HCT116 (cell line): ENCODE measurements around the gene ZMYM2. TPM values are rescaled to one million over a fixed set of nuclear protein-coding genes. Genes with fewer than 3 reads are reported as not detected.

Experiments used
- ATAC-seq: fragments of 200-7000 bp; cut with Tn5 transposase; 2 replicates; pipeline ENCODE4 v1.9.1; 2020; ENCODE audit warnings: mild to moderate bottlenecking, moderate library complexity
- BruUV-seq: library from RNA; stranded (reverse); fragments of 400-500 nt; replicated peaks from 2 replicates; lab custom pipeline; 2021; lab: Mats Ljungman, UMichigan
- CTCF ChIA-PET: fragments of 300-600 bp; sonication (Branson Sonifier 250); formaldehyde crosslinking; loops from one replicate; lab custom pipeline; 2021; ENCODE audit warnings: antibody characterized with exemption; lab: Charles Lee
- POLR2A ChIA-PET: fragments of 300-600, 350-600 bp; sonication (Branson Sonifier 250); formaldehyde crosslinking; loops from one replicate; lab custom pipeline; 2021; ENCODE audit warnings: antibody characterized with exemption; lab: Charles Lee
- RAD21 ChIA-PET, 2 experiments: fragments of 300-600 bp; sonication (Branson Sonifier 250); formaldehyde crosslinking; loops; one replicate each; lab custom pipeline; 2023; ENCODE audit warnings: low total read pairs in 2 of 2; ENCODE audit not compliant: uncharacterized antibody in 2 of 2, unreplicated experiment in 2 of 2, low non-redundant PET in 1 of 2; lab: Charles Lee
- DNase-seq: peaks from one replicate; pipeline ENCODE4 v3.0.0-alpha.2; 2010; ENCODE audit warnings: low read depth, low spot score
- H2AFZ ChIP-seq: fragments of 200-600 bp; shearing (Covaris generic), sonication (generic); 2 replicates; pipeline ENCODE4 v1.6.1; 2017; ENCODE audit warnings: low read depth, mixed run types, mixed read lengths, antibody characterized with exemption, low read length; ENCODE audit not compliant: poor library complexity, severe bottlenecking
- H3K27ac ChIP-seq: 2 replicates; pipeline ENCODE4 v1.5.1; 2012; ENCODE audit warnings: low read depth, low read length
- H3K27me3 ChIP-seq: fragments of 200-600 bp; sonication (generic); 2 replicates; pipeline ENCODE4 v1.6.1; 2016; ENCODE audit warnings: mixed run types, low read length, mixed read lengths; ENCODE audit not compliant: insufficient read depth
- H3K36me3 ChIP-seq, 2 experiments: fragments of 200-500 bp in 1 of 2; fragments of 200-600 bp in 1 of 2; sonication (Bioruptor generic) in 1 of 2; sonication (generic) in 1 of 2; 2 replicates each; pipeline versions ENCODE4 v1.5.1 to v1.6.1; 2014 to 2016; ENCODE audit warnings: low read length in 2 of 2, inconsistent platforms in 1 of 2, mixed read lengths in 1 of 2, mixed run types in 1 of 2; ENCODE audit not compliant: insufficient read depth in 2 of 2, control insufficient read depth in 1 of 2
- H3K4me1 ChIP-seq, 2 experiments: fragments of 200-600 bp in 1 of 2; sonication (generic) in 1 of 2; 2 replicates each; pipeline versions ENCODE4 v1.5.1 to v1.6.1; 2012 to 2017; ENCODE audit warnings: low read length in 2 of 2, inconsistent platforms in 1 of 2, mild to moderate bottlenecking in 1 of 2, mixed read lengths in 1 of 2, mixed run types in 1 of 2, moderate library complexity in 1 of 2; ENCODE audit not compliant: insufficient read depth in 2 of 2, control insufficient read depth in 1 of 2
- H3K4me2 ChIP-seq: fragments of 200-600 bp; sonication (generic); 2 replicates; pipeline ENCODE4 v1.6.1; 2017; ENCODE audit warnings: mixed run types, low read length, mixed read lengths
- H3K4me3 ChIP-seq, 2 experiments: fragments of 200-600 bp in 1 of 2; sonication (generic) in 1 of 2; replicated peaks in 1 of 2; 2 replicates each; pipeline ENCODE4 v1.5.1; 2011 to 2016; ENCODE audit warnings: low read length in 2 of 2, control low read depth in 1 of 2, low read depth in 1 of 2, mild to moderate bottlenecking in 1 of 2, mixed read lengths in 1 of 2, mixed run types in 1 of 2
- H3K79me2 ChIP-seq: fragments of 200-600 bp; sonication (generic); 2 replicates; pipeline ENCODE4 v1.6.1; 2017; ENCODE audit warnings: mild to moderate bottlenecking, mixed run types, low read length, moderate library complexity, mixed read lengths; ENCODE audit not compliant: insufficient read depth
- H3K9ac ChIP-seq: fragments of 200-600 bp; sonication (generic); 2 replicates; pipeline ENCODE4 v1.6.1; 2016; ENCODE audit warnings: low read length, mixed read lengths
- H3K9me2 ChIP-seq: fragments of 200-600 bp; sonication (generic), shearing (Covaris generic); 2 replicates; pipeline ENCODE4 v1.6.1; 2017; ENCODE audit warnings: mixed run types, mild to moderate bottlenecking, moderate library complexity; ENCODE audit not compliant: insufficient read depth
- H3K9me3 ChIP-seq, 2 experiments: fragments of 200-500 bp in 1 of 2; fragments of 200-600 bp in 1 of 2; sonication (Bioruptor generic) in 1 of 2; sonication (generic) in 1 of 2; 2 replicates each; pipeline ENCODE4 v1.6.1; 2014 to 2017; ENCODE audit warnings: low read length in 2 of 2, mixed read lengths in 2 of 2, inconsistent platforms in 1 of 2, low read depth in 1 of 2, mild to moderate bottlenecking in 1 of 2, mixed run types in 1 of 2, moderate library complexity in 1 of 2; ENCODE audit not compliant: control insufficient read depth in 1 of 2, insufficient read depth in 1 of 2
- H4K20me1 ChIP-seq: fragments of 200-600 bp; sonication (generic), shearing (Covaris generic); 2 replicates; pipeline ENCODE4 v1.6.1; 2017; ENCODE audit warnings: mixed run types, mild to moderate bottlenecking, moderate library complexity; ENCODE audit not compliant: insufficient read depth
- CBX3 ChIP-seq: IDR thresholded peaks from 2 replicates; pipeline ENCODE4 v1.6.1; 2012; ENCODE audit warnings: low read depth
- EGR1 ChIP-seq: IDR thresholded peaks from 2 replicates; pipeline ENCODE4 v1.6.1; 2012; ENCODE audit warnings: low read depth
- ELF1 ChIP-seq: IDR thresholded peaks from 2 replicates; pipeline ENCODE4 v1.6.1; 2012; ENCODE audit warnings: low read depth, borderline replicate concordance
- EZH2 ChIP-seq: fragments of 200-600 bp; sonication (generic); IDR thresholded peaks from 2 replicates; pipeline ENCODE4 v1.6.1; 2017; ENCODE audit warnings: antibody characterized with exemption, mixed run types
- EZH2phosphoT487 ChIP-seq: fragments of 200-600 bp; IDR thresholded peaks from 2 replicates; pipeline ENCODE4 v1.6.1; 2018; ENCODE audit warnings: antibody characterized with exemption, borderline replicate concordance
- FOSL1 ChIP-seq: IDR thresholded peaks from 2 replicates; pipeline ENCODE4 v1.6.1; 2012; ENCODE audit warnings: low read depth
- POLR2A ChIP-seq: IDR thresholded peaks from 2 replicates; pipeline ENCODE4 v1.7.0; 2011; ENCODE audit warnings: borderline replicate concordance; ENCODE audit not compliant: insufficient read depth, insufficient read length; ENCODE audit errors: extremely low read depth
- POLR2AphosphoS5 ChIP-seq: IDR thresholded peaks from 2 replicates; pipeline ENCODE4 v1.6.1; 2011; ENCODE audit warnings: mild to moderate bottlenecking, low read depth, low read length, moderate library complexity
- RAD21 ChIP-seq: IDR thresholded peaks from 2 replicates; pipeline ENCODE4 v1.6.1; 2012; ENCODE audit warnings: low read depth, mild to moderate bottlenecking
- SP1 ChIP-seq: IDR thresholded peaks from 2 replicates; pipeline ENCODE4 v1.6.1; 2012; ENCODE audit warnings: low read depth
- SRF ChIP-seq: IDR thresholded peaks from 2 replicates; pipeline ENCODE4 v1.6.1; 2012; ENCODE audit warnings: low read depth
- TCF7L2 ChIP-seq: IDR thresholded peaks from 2 replicates; pipeline ENCODE4 v1.7.0; 2011; ENCODE audit warnings: borderline replicate concordance, inconsistent platforms; ENCODE audit not compliant: insufficient read depth, insufficient read length; ENCODE audit errors: extremely low read depth
- YY1 ChIP-seq: IDR thresholded peaks from 2 replicates; pipeline ENCODE4 v1.6.1; 2011; ENCODE audit warnings: low read length, low read depth, moderate library complexity, mild to moderate bottlenecking; ENCODE audit not compliant: insufficient replicate concordance; ENCODE audit errors: extremely low read depth
- ZFX ChIP-seq: fragments of 450-650 bp; IDR thresholded peaks from 2 replicates; pipeline ENCODE4 v1.6.1; 2017
- ZNF274 ChIP-seq: fragments of 200-500 bp; sonication (Bioruptor generic); IDR thresholded peaks from 2 replicates; pipeline ENCODE4 v1.6.1; 2014; ENCODE audit warnings: mild to moderate bottlenecking, low read depth, low read length, inconsistent platforms
- intact Hi-C: fragments of 100-400 bp; cut with micrococcal nuclease; formaldehyde crosslinking; loops from 2 replicates; pipeline ENCODE4 v1.10.0; 2022
- total RNA-seq: library from RNA; stranded (reverse); gene quantifications from one replicate; pipeline ENCODE4 v1.2.1, GENCODE V29; 2021; ENCODE audit not compliant: unreplicated experiment
- TF ChIP-seq, protein P1 (sequence below): IDR thresholded peaks from 2 replicates; pipeline ENCODE4 v1.6.1; 2012
- TF ChIP-seq, protein P2 (sequence below): IDR thresholded peaks from 2 replicates; pipeline ENCODE4 v1.6.1; 2012

ZMYM2 gene
- total RNA-seq, 1 experiment from 2014 or later = 53.0 TPM

DNA sequence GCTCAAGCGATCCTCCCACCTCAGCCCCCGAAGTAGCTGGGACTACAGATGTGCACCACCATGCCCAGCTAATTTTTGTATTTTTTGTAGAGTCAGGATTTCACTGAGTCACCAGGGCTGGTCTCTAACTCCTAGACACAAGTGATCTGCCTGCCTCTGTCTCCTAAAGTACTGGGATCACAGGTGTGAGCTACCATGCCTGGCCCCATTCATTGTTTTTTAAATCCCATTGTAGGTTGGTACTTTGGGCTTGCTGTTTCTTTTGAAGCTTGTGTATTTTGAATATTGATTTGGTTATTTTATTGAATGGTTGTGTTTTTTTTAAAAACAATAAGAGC lies 26.7 kb downstream of the ZMYM2 start:
- H3K27ac ChIP-seq = no peak overlapping the region
- ChIA-PET RAD21 (interaction anchor here in 1 of 2 experiments (0.6 kb wide), 1 partner anchor 139 kb away, joined by 4 read pairs; no protein-coding TSS in a partner anchor), POLR2A (no interaction called here), CTCF (interaction anchor here (1.0 to 2.9 kb wide), 10 partner anchors 9 to 862 kb away, joined by 3 to 11 read pairs (median 4); partner anchors contain the start of gene GJA3)
- no peak for TF ChIP-seq SRF
- TF ChIP-seq SP1 = no peak
- TF ChIP-seq CBX3 = no peak
- H3K9me2 ChIP-seq = no peaks in the 10 kb centered on the region
- ATAC-seq = no peak
- H3K4me3 ChIP-seq = no peak overlapping the region
- H4K20me1 ChIP-seq = peaks cover 8% of the 10 kb centered on the region; the same call in 1 of the 2 replicates
- H3K27me3 ChIP-seq = no peaks in the 10 kb centered on the region
- BruUV-seq = no TSS peak
- no peaks in the 10 kb centered on the region; a peak in 1 of 4 replicates for H3K36me3 ChIP-seq
- no peak for DNase-seq
- H3K79me2 ChIP-seq = peaks cover 87% of the 10 kb centered on the region
- H3K9ac ChIP-seq = no peak overlapping the region
- intact Hi-C loops = no loop called here
- H3K4me1 ChIP-seq = peaks cover 3 to 4% of the 10 kb centered on the region in 2 experiments; a peak in 2 of 4 replicates
- no peak overlapping the region for H2AFZ ChIP-seq
- H3K9me3 ChIP-seq = no peaks in the 10 kb centered on the region
- no peak overlapping the region for H3K4me2 ChIP-seq

DNA sequence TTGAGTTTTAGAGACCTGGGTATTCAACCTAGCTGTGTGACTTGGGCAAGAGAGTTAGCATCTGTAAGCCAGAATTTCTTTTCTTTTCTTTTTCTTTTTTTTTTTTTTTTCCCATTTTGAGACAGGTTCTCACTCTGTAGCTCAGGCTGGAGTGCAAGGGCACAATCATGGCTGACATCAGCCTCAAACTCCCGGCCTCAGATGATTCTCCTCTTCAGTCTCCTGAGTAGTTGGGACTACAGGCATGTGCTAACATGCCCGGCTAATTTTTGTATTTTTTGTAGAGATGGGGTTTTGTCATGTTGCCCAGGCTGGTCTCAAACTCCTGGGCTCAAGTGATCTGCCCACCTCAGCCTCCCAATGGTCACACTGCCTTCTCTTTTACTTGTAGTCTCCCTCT lies 33.0 kb downstream of the ZMYM2 start:
- no peak overlapping the region for H3K4me2 ChIP-seq
- H3K9ac ChIP-seq = no peak overlapping the region
- H3K9me2 ChIP-seq = no peaks in the 10 kb centered on the region
- H3K36me3 ChIP-seq = peaks cover 8 to 27% of the 10 kb centered on the region in 2 experiments; a peak in 3 of 4 replicates
- no peak overlapping the region for H3K4me3 ChIP-seq
- no peak overlapping the region for H3K27ac ChIP-seq
- H2AFZ ChIP-seq = no peak overlapping the region
- H4K20me1 ChIP-seq = no peaks in the 10 kb centered on the region
- no peaks in the 10 kb centered on the region for H3K9me3 ChIP-seq
- intact Hi-C loops = no loop called here
- no peak for TF ChIP-seq TCF7L2
- TF ChIP-seq EZH2 = no peak
- TF ChIP-seq EGR1 = no peak
- TF ChIP-seq CBX3 = no peak
- TF ChIP-seq, protein P1, sequence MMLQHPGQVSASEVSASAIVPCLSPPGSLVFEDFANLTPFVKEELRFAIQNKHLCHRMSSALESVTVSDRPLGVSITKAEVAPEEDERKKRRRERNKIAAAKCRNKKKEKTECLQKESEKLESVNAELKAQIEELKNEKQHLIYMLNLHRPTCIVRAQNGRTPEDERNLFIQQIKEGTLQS = no peak
- no peak for TF ChIP-seq RAD21
- no peak for TF ChIP-seq ELF1
- no peak for TF ChIP-seq YY1
- TF ChIP-seq, protein P2, sequence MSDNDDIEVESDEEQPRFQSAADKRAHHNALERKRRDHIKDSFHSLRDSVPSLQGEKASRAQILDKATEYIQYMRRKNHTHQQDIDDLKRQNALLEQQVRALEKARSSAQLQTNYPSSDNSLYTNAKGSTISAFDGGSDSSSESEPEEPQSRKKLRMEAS = no peak
- no peak for TF ChIP-seq SRF
- TF ChIP-seq SP1 = no peak
- TF ChIP-seq FOSL1 = no peak
- no peak for TF ChIP-seq POLR2A
- TF ChIP-seq ZFX = no peak
- no peak for TF ChIP-seq ZNF274
- no peak for TF ChIP-seq POLR2AphosphoS5
- no peak for TF ChIP-seq EZH2phosphoT487
- DNase-seq = no peak
- ATAC-seq = no peak
- H3K79me2 ChIP-seq = peaks cover 81% of the 10 kb centered on the region
- H3K4me1 ChIP-seq = no peaks in the 10 kb centered on the region
- H3K27me3 ChIP-seq = no peaks in the 10 kb centered on the region
- ChIA-PET RAD21 (interaction anchor here in 1 of 2 experiments (0.6 kb wide), 1 partner anchor 283 kb away, joined by 5 read pairs; no protein-coding TSS in a partner anchor), CTCF (no interaction called here), POLR2A (no interaction called here)
- BruUV-seq = no TSS peak
